Neuronal stem cell (in vitro differentiated cells): ENCODE results near the gene ZDHHC20.

ENCODE experiments used
- DNase-seq: peaks from one replicate; pipeline ENCODE4 v3.0.0-alpha.2; 2013; ENCODE audit warnings: low spot score
- H2AFZ ChIP-seq: one replicate; pipeline ENCODE4 v1.6.1; 2013; ENCODE audit warnings: mild to moderate bottlenecking, low read length, inconsistent platforms
- H2AK5ac ChIP-seq: 2 replicates; pipeline ENCODE4 v1.6.1; 2013; ENCODE audit warnings: low read depth, mild to moderate bottlenecking, inconsistent platforms, low read length, moderate library complexity, mixed read lengths
- H2BK120ac ChIP-seq: 2 replicates; pipeline ENCODE4 v1.6.1; 2013; ENCODE audit warnings: low read depth, mild to moderate bottlenecking, inconsistent platforms, low read length, moderate library complexity, mixed read lengths
- H2BK12ac ChIP-seq: one replicate; pipeline ENCODE4 v1.6.1; 2013; ENCODE audit warnings: low read length, inconsistent platforms
- H2BK15ac ChIP-seq: 2 replicates; pipeline ENCODE4 v1.6.1; 2013; ENCODE audit warnings: mild to moderate bottlenecking, low read length, inconsistent platforms, mixed read lengths
- H2BK5ac ChIP-seq: one replicate; pipeline ENCODE4 v1.6.1; 2013; ENCODE audit warnings: inconsistent platforms, mild to moderate bottlenecking, low read length, moderate library complexity
- H3K14ac ChIP-seq: one replicate; pipeline ENCODE4 v1.6.1; 2013; ENCODE audit warnings: low read length, inconsistent platforms
- H3K18ac ChIP-seq: 2 replicates; pipeline ENCODE4 v1.6.1; 2013; ENCODE audit warnings: low read length, inconsistent platforms
- H3K23ac ChIP-seq: 2 replicates; pipeline ENCODE4 v1.6.1; 2013; ENCODE audit warnings: low read depth, mild to moderate bottlenecking, mixed read lengths, low read length, inconsistent platforms; ENCODE audit not compliant: poor library complexity
- H3K27ac ChIP-seq: replicated peaks from 3 replicates; pipeline ENCODE4 v1.5.1; 2013; ENCODE audit warnings: low read length, inconsistent platforms
- H3K27me3 ChIP-seq, 3 experiments: 2 replicates each; pipeline ENCODE4 v1.6.1; 2013; ENCODE audit warnings: low read length in 3 of 3, mild to moderate bottlenecking in 2 of 3, inconsistent platforms in 1 of 3, low read depth in 1 of 3, mixed read lengths in 1 of 3, moderate library complexity in 1 of 3; ENCODE audit not compliant: control insufficient read depth in 3 of 3, insufficient read depth in 3 of 3
- H3K36me3 ChIP-seq, 2 donors: replicated peaks in 1 of 2; 2 replicates each; pipeline ENCODE4 v1.6.1; 2013; ENCODE audit warnings: low read length in 2 of 2; ENCODE audit not compliant: control insufficient read depth in 2 of 2, insufficient read depth in 2 of 2
- H3K4ac ChIP-seq: 2 replicates; pipeline ENCODE4 v1.6.1; 2013; ENCODE audit warnings: inconsistent platforms, mild to moderate bottlenecking, low read length, moderate library complexity
- H3K4me1 ChIP-seq, 2 donors: 1 replicate in 1 of 2; 2 replicates in 1 of 2; pipeline ENCODE4 v1.6.1; 2013; ENCODE audit warnings: low read length in 2 of 2, low read depth in 1 of 2; ENCODE audit not compliant: control insufficient read depth in 2 of 2, insufficient read depth in 1 of 2
- H3K4me2 ChIP-seq: one replicate; pipeline ENCODE4 v1.6.1; 2013; ENCODE audit warnings: mild to moderate bottlenecking, low read length, inconsistent platforms; ENCODE audit not compliant: insufficient read depth, poor library complexity, severe bottlenecking
- H3K4me3 ChIP-seq, 2 donors: 2 replicates each; pipeline ENCODE4 v1.5.1; 2013; ENCODE audit warnings: low read length in 2 of 2, mild to moderate bottlenecking in 2 of 2, inconsistent platforms in 1 of 2, moderate library complexity in 1 of 2
- H3K79me1 ChIP-seq: one replicate; pipeline ENCODE4 v1.6.1; 2013; ENCODE audit warnings: low read depth, mild to moderate bottlenecking, inconsistent platforms, low read length, moderate library complexity
- H3K9ac ChIP-seq: one replicate; pipeline ENCODE4 v1.6.1; 2013; ENCODE audit warnings: mild to moderate bottlenecking, low read depth, low read length, inconsistent platforms; ENCODE audit not compliant: poor library complexity
- H3K9me3 ChIP-seq, 2 donors: replicated peaks in 1 of 2; 2 replicates each; pipeline versions ENCODE3 to v1.6.1; 2013; ENCODE audit warnings: low read length in 2 of 2, mild to moderate bottlenecking in 2 of 2, inconsistent platforms in 1 of 2, low read depth in 1 of 2, mixed read lengths in 1 of 2, moderate library complexity in 1 of 2; ENCODE audit not compliant: control insufficient read depth in 2 of 2, insufficient read depth in 1 of 2
- H4K8ac ChIP-seq: one replicate; pipeline ENCODE4 v1.6.1; 2013; ENCODE audit warnings: low read depth, mild to moderate bottlenecking, inconsistent platforms, low read length, moderate library complexity
- H4K91ac ChIP-seq: one replicate; pipeline ENCODE4 v1.6.1; 2013; ENCODE audit warnings: low read length, low read depth, mild to moderate bottlenecking, inconsistent platforms; ENCODE audit not compliant: poor library complexity
- WGBS, 2 donors: extraction: QIAGEN DNeasy Blood & Tissue Kit; methylation state at CpG; one replicate each; pipeline ENCODE4 v1.1.7; 2013; ENCODE audit warnings: missing lambda C conversion rate in 2 of 2, mixed read lengths in 1 of 2; ENCODE audit not compliant: insufficient read length in 2 of 2, insufficient replicate concordance in 1 of 2; ENCODE audit errors: extremely low coverage in 2 of 2; 5-methylcytosine and 5-hydroxymethylcytosine counted together

The ZDHHC20 gene

DNA sequence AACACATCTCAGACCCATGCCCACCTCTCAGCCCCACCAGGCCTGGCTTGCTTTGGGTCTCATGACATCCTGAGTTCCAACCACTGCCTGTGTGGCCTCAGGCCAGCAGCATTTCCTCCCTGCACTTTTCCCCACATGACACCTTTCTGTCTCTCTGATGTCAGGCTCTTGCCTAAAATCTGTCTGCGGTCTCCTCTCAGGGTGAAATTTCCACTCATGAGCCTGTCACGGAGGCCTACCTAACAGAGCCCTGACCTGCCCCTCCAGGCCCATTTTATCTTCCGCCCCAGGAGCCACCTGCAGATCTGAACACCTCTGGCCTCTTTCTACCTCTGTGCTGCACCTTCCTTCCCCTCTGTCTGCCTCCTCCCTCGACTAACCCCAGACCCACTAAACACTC is 93.5 kb downstream of the ZDHHC20 start:
- Histone ChIP-seq H4K91ac (no peak overlapping the region), H3K36me3 (no peaks in the 10 kb centered on the region), H2BK15ac (no peak overlapping the region), H3K4me3 (no peak overlapping the region), H3K14ac (no peak overlapping the region), H2BK120ac (no peak overlapping the region), H4K8ac (no peak overlapping the region), H3K4me1 (peaks cover 0 to 4% of the 10 kb centered on the region in 2 donors), H3K18ac (no peak overlapping the region), H3K4ac (no peak overlapping the region), H2AFZ (no peak overlapping the region), H2AK5ac (no peak overlapping the region), H3K27me3 (no peaks in the 10 kb centered on the region), H3K4me2 (no peak overlapping the region), H3K79me1 (no peaks in the 10 kb centered on the region), H3K27ac (no peak overlapping the region), H3K9ac (no peak overlapping the region), H2BK5ac (no peak overlapping the region), H3K9me3 (peaks cover 0 to 7% of the 10 kb centered on the region in 2 donors), H3K23ac (no peak overlapping the region), H2BK12ac (no peak overlapping the region)
- no peak for DNase-seq
- no CpG with 5 or more reads among the region's 4 CpGs for WGBS, 2 donors

DNA sequence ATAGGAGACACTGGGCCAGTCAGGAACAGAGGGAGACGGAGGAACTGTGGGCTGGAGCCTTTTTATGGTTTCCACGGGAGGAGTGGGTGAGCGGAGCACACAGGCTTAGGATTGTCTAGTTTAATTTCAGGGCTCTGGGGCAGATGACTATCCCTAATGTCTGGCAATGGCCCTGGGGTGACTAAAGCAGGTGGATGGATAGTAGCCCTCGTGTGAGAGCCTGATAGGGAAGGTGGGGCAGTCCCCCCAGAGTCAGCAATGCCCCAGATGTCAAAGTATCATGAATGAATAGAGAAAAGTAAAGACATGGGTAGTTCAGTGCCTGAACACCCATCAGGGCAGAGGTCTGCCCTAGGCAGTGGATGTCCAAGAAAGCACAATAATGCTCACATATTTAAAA is 94.2 kb downstream of the ZDHHC20 start:
- Histone ChIP-seq H3K27ac (no peak overlapping the region), H3K36me3 (no peaks in the 10 kb centered on the region), H3K27me3 (no peaks in the 10 kb centered on the region), H3K4me2 (no peak overlapping the region), H3K4me3 (no peak overlapping the region), H3K9me3 (peaks cover 0 to 7% of the 10 kb centered on the region in 2 donors), H2BK5ac (no peak overlapping the region), H3K4me1 (peaks cover 0 to 4% of the 10 kb centered on the region in 2 donors), H3K14ac (no peak overlapping the region), H3K9ac (no peak overlapping the region), H3K18ac (no peak overlapping the region), H3K23ac (no peak overlapping the region), H2BK15ac (no peak overlapping the region), H4K8ac (no peak overlapping the region), H2BK120ac (no peak overlapping the region), H4K91ac (no peak overlapping the region), H2AK5ac (no peak overlapping the region), H2AFZ (no peak overlapping the region), H2BK12ac (no peak overlapping the region), H3K79me1 (no peaks in the 10 kb centered on the region), H3K4ac (no peak overlapping the region)
- no CpG with 5 or more reads among the region's 4 CpGs for WGBS, 2 donors
- no peak for DNase-seq

DNA sequence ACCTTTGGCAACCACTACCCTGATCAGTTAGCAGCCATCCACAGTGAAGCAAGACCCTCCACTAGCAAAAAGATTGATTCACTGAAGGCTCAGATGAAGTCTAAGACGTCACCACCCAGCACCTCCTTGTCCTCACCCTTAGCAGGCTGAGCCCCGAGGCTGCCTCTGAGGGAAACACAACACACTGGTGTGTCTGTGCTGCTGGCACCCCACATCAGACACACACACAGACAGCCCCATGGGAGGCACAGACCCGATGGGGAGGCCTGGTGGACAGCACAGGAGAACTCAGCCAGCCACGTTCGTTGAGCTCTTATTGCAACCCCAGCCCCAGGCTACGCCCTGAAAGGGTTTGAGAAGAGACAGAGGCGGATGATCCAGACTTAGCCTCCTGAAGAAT is 94.7 kb downstream of the ZDHHC20 start:
- H3K27ac ChIP-seq = no peak overlapping the region
- no peak overlapping the region for H3K4ac ChIP-seq
- H3K9ac ChIP-seq = no peak overlapping the region
- no peaks in the 10 kb centered on the region for H3K79me1 ChIP-seq
- H2BK15ac ChIP-seq = no peak overlapping the region
- no peak overlapping the region for H3K4me3 ChIP-seq
- H3K14ac ChIP-seq = no peak overlapping the region
- no peak overlapping the region for H3K18ac ChIP-seq
- no peak overlapping the region for H3K23ac ChIP-seq
- H3K9me3 ChIP-seq = peaks cover 0 to 7% of the 10 kb centered on the region in 2 donors
- H2BK12ac ChIP-seq = no peak overlapping the region
- H2BK5ac ChIP-seq = no peak overlapping the region
- no peak overlapping the region for H4K8ac ChIP-seq
- no peak overlapping the region for H2AFZ ChIP-seq
- H3K4me1 ChIP-seq = peaks cover 0 to 4% of the 10 kb centered on the region in 2 donors
- H2BK120ac ChIP-seq = no peak overlapping the region
- no peak overlapping the region for H2AK5ac ChIP-seq
- H3K27me3 ChIP-seq = no peaks in the 10 kb centered on the region
- no peak for DNase-seq
- no peak overlapping the region for H3K4me2 ChIP-seq
- H4K91ac ChIP-seq = no peak overlapping the region
- H3K36me3 ChIP-seq = no peaks in the 10 kb centered on the region
- WGBS, 2 donors = no CpG with 5 or more reads among the region's 7 CpGs

DNA sequence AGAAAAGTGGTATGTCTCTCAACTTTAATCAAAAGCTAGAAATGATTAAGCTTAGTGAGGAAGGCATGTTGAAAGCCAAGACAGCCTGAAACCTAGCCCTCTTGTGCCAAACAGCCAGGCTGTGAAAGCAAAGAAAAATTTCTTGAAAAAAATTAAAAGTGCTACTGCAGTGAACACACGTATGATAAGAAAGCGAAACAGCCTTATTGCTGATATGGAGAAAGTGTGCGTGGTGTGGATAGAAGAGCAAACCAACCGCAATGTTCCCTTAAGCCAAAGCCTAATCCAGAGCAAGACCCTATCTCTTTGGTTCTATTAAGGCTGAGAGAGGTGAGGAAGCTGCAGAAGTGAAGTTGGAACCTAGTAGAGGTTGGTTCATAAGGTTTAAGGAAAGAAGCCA is 96.4 kb downstream of the ZDHHC20 start:
- Histone ChIP-seq H2BK12ac (no peak overlapping the region), H4K8ac (no peak overlapping the region), H3K9me3 (peaks cover 0 to 7% of the 10 kb centered on the region in 2 donors), H3K79me1 (no peaks in the 10 kb centered on the region), H2BK5ac (no peak overlapping the region), H3K9ac (no peak overlapping the region), H3K4me1 (peaks cover 0 to 4% of the 10 kb centered on the region in 2 donors), H3K18ac (no peak overlapping the region), H3K27ac (no peak overlapping the region), H3K27me3 (no peaks in the 10 kb centered on the region), H3K4me3 (no peak overlapping the region), H3K4me2 (no peak overlapping the region), H3K4ac (no peak overlapping the region), H3K14ac (no peak overlapping the region), H4K91ac (no peak overlapping the region), H3K23ac (no peak overlapping the region), H2AFZ (no peak overlapping the region), H3K36me3 (no peaks in the 10 kb centered on the region), H2BK120ac (no peak overlapping the region), H2BK15ac (no peak overlapping the region), H2AK5ac (no peak overlapping the region)
- no CpG with 5 or more reads among the region's 4 CpGs for WGBS, 2 donors
- no peak for DNase-seq
